BJ (cell line): ENCODE results near the gene SAMD4B. TPM values are rescaled to one million over a fixed set of nuclear protein-coding genes. Genes with fewer than 3 reads are reported as not detected.
"Not testable (repeated sequence)": the region's sequence is repeated elsewhere in the genome, so short reads cannot be mapped to it uniquely, and the experiment has no call there.

Experiments used
- CTCF ChIA-PET: fragments of 350-600 bp; formaldehyde crosslinking; extraction: SDS; loops from one replicate; lab custom pipeline; 2021; ENCODE audit warnings: antibody characterized with exemption, inconsistent platforms; lab: Yijun Ruan, JAX
- POLR2A ChIA-PET: fragments of 300-600 bp; sonication (Branson Sonifier 250); formaldehyde crosslinking; extraction: SDS; loops from one replicate; lab custom pipeline; 2021; ENCODE audit warnings: antibody characterized with exemption; lab: Charles Lee
- DNase-seq: peaks from one replicate; pipeline ENCODE4 v3.0.0-alpha.2; 2011; ENCODE audit warnings: low read depth
- H3K27me3 ChIP-seq: 2 replicates; pipeline ENCODE4 v1.6.0; 2011; ENCODE audit warnings: low read length; ENCODE audit not compliant: control insufficient read depth, insufficient read depth
- H3K36me3 ChIP-seq: 2 replicates; pipeline ENCODE4 v1.5.1; 2011; ENCODE audit warnings: low read length; ENCODE audit not compliant: control insufficient read depth, insufficient read depth
- H3K4me3 ChIP-seq: 2 replicates; pipeline ENCODE4 v1.5.1; 2011; ENCODE audit warnings: low read depth, mild to moderate bottlenecking, control low read depth, low read length
- CTCF ChIP-seq: IDR thresholded peaks from 2 replicates; pipeline ENCODE4 v1.5.1; 2011; ENCODE audit warnings: low read depth, mild to moderate bottlenecking, control low read depth, inconsistent platforms, low read length, moderate library complexity; ENCODE audit not compliant: insufficient read depth
- polyA plus RNA-seq: library from polyadenylated mRNA; depleted of rRNA; stranded (reverse); fragments of >200 nt; gene quantifications from 2 replicates; pipeline ENCODE4 v1.2.3, GENCODE V29; 2011

Gene SAMD4B
- polyA plus RNA-seq, 1 experiment = 75.7 TPM

- H3K27me3 ChIP-seq = peaks cover 1% of the 10 kb centered on the region
- no peaks in the 10 kb centered on the region for H3K36me3 ChIP-seq
- DNase-seq = no peak
- POLR2A ChIA-PET = no interaction called here
- no peak for TF ChIP-seq CTCF
- CTCF ChIA-PET = interaction anchor here (0.6 to 5.5 kb wide), 6 partner anchors 12 to 430 kb away, joined by 3 to 57 read pairs (median 7); partner anchors contain the start of genes NFKBIB and SAMD4B
- no peak overlapping the region for H3K4me3 ChIP-seq
These were observed 12.3 kb upstream of the SAMD4B start for GRCh38 chr19:39329948-39330347.

GRCh38 chr19:39332293-39332692 lies 9.9 kb upstream of the SAMD4B start:
- ChIA-PET POLR2A (no interaction called here), CTCF (interaction anchor here (1.0 to 1.8 kb wide), 2 partner anchors 210 kb away, joined by 3 to 9 read pairs; no protein-coding TSS in a partner anchor)
- Histone ChIP-seq H3K27me3 (peaks cover 1% of the 10 kb centered on the region), H3K36me3 (no peaks in the 10 kb centered on the region), H3K4me3 (no peak overlapping the region)
- DNase-seq = no peak
- TF ChIP-seq CTCF = no peak

- DNase-seq, POLR2A ChIA-PET, H3K36me3 ChIP-seq, H3K4me3 ChIP-seq, H3K27me3 ChIP-seq: not testable (repeated sequence)
- CTCF ChIA-PET = interaction anchor here (1.0 kb wide), 1 partner anchor 210 kb away, joined by 3 read pairs; no protein-coding TSS in a partner anchor
These were observed 9.5 kb upstream of the SAMD4B start for GRCh38 chr19:39332738-39333137.

- ChIA-PET CTCF (interaction anchor here (1.0 kb wide), 1 partner anchor 211 kb away, joined by 3 read pairs; no protein-coding TSS in a partner anchor), POLR2A (no interaction called here)
- no peak for TF ChIP-seq CTCF
- peaks cover 1% of the 10 kb centered on the region for H3K27me3 ChIP-seq
- H3K36me3 ChIP-seq = no peaks in the 10 kb centered on the region
- no peak overlapping the region for H3K4me3 ChIP-seq
- DNase-seq = no peak
These were observed 8.7 kb upstream of the SAMD4B start for GRCh38 chr19:39333507-39333906.

- no peak for DNase-seq
- ChIA-PET POLR2A (no interaction called here), CTCF (interaction anchor here (0.6 to 1.8 kb wide), 2 partner anchors 79 to 225 kb away, joined by 4 to 6 read pairs; no protein-coding TSS in a partner anchor)
- Histone ChIP-seq H3K4me3 (no peak overlapping the region), H3K36me3 (no peaks in the 10 kb centered on the region), H3K27me3 (peaks cover 1% of the 10 kb centered on the region)
- TF ChIP-seq CTCF = no peak
These were observed 7.7 kb upstream of the SAMD4B start for GRCh38 chr19:39334444-39334976.
